Activated gamma-delta T cell treated with anti-CD3 and anti-CD28 coated beads, Interleukin-2, amount 50 U/mL, for 16 hours (primary cell): Measurements from ENCODE around the gene KCNAB2.

Experiments
- DNase-seq: peaks from one replicate; pipeline ENCODE4 v3.0.0-alpha.2; 2020; ENCODE audit warnings: low read depth

The KCNAB2 gene

GRCh38 chr1:6097117-6097595 is 51.5 kb downstream of the KCNAB2 start:
- DNase-seq: no peak

GRCh38 chr1:6097824-6098223 is 52.1 kb downstream of the KCNAB2 start:
- no peak for DNase-seq

- DNase-seq: no peak
Measured at GRCh38 chr1:6098303-6099215, 52.9 kb downstream of the KCNAB2 start.

- no peak for DNase-seq
Measured at GRCh38 chr1:6099297-6099696, 53.6 kb downstream of the KCNAB2 start.

GRCh38 chr1:6099787-6100765 is 54.4 kb downstream of the KCNAB2 start:
- no peak for DNase-seq

- DNase-seq: no peak
Measured at GRCh38 chr1:6100861-6101783, 55.4 kb downstream of the KCNAB2 start.

GRCh38 chr1:6101826-6102531 is 56.3 kb downstream of the KCNAB2 start:
- no peak for DNase-seq

GRCh38 chr1:6102532-6102845 is 56.8 kb downstream of the KCNAB2 start:
- no peak for DNase-seq

GRCh38 chr1:6103111-6103853 is 57.6 kb downstream of the KCNAB2 start:
- DNase-seq: no peak

GRCh38 chr1:6103854-6104530 is 58.3 kb downstream of the KCNAB2 start:
- DNase-seq: no peak

GRCh38 chr1:6104631-6105030 is 58.9 kb downstream of the KCNAB2 start:
- DNase-seq: no peak

GRCh38 chr1:6105218-6105679 is 59.6 kb downstream of the KCNAB2 start:
- DNase-seq: no peak

- no peak for DNase-seq
Measured at GRCh38 chr1:6105763-6106162, 60.1 kb downstream of the KCNAB2 start.

- no peak for DNase-seq
Measured at GRCh38 chr1:6106321-6106731, 60.6 kb downstream of the KCNAB2 start.

GRCh38 chr1:6106977-6107376 is 61.3 kb downstream of the KCNAB2 start:
- DNase-seq: no peak

- DNase-seq: no peak
Measured at GRCh38 chr1:6107409-6108356, 62.0 kb downstream of the KCNAB2 start.

- no peak for DNase-seq
Measured at GRCh38 chr1:6108476-6108875, 62.8 kb downstream of the KCNAB2 start.

- DNase-seq: no peak
Measured at GRCh38 chr1:6108937-6109614, 63.4 kb downstream of the KCNAB2 start.
